ENCODE results near the gene IDH1. TPM values are rescaled to one million over a fixed set of nuclear protein-coding genes. Genes with fewer than 3 reads are reported as not detected.

IDH1 gene
- total and polyA plus RNA-seq, 9 donors, result 39.9 to 236 (median 73.8) TPM

- WGBS, 3 donors, result 85 to 92% (median 87%) methylated on average over 4 of the region's 4 CpGs
- H3K27ac ChIP-seq, result peak overlapping the region in 1 of 2 donors; percentile 49
- H3K9me3 ChIP-seq, result no peaks in the 10 kb centered on the region
- H3K4me1 ChIP-seq (ENCODE audit: insufficient read depth), result peaks cover 7% of the 10 kb centered on the region
- no peak overlapping the region for H3K4me3 ChIP-seq
- intact Hi-C loops (cut with DNase I), result loop anchor here in 2 of 4 donors (5.0 to 10.0 kb wide), 2 partner anchors 74 to 146 kb away; no protein-coding TSS in a partner anchor
- H3K36me3 ChIP-seq, result no peaks in the 10 kb centered on the region
- no peak for DNase-seq
- TF ChIP-seq, protein P1, sequence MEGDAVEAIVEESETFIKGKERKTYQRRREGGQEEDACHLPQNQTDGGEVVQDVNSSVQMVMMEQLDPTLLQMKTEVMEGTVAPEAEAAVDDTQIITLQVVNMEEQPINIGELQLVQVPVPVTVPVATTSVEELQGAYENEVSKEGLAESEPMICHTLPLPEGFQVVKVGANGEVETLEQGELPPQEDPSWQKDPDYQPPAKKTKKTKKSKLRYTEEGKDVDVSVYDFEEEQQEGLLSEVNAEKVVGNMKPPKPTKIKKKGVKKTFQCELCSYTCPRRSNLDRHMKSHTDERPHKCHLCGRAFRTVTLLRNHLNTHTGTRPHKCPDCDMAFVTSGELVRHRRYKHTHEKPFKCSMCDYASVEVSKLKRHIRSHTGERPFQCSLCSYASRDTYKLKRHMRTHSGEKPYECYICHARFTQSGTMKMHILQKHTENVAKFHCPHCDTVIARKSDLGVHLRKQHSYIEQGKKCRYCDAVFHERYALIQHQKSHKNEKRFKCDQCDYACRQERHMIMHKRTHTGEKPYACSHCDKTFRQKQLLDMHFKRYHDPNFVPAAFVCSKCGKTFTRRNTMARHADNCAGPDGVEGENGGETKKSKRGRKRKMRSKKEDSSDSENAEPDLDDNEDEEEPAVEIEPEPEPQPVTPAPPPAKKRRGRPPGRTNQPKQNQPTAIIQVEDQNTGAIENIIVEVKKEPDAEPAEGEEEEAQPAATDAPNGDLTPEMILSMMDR (IDR thresholded peaks at IDR 0.05), result no peak
- TF ChIP-seq POLR2A (IDR thresholded peaks at IDR 0.05) (no peak), EP300 (IDR thresholded peaks at IDR 0.05) (no peak)
- no peaks in the 10 kb centered on the region for H3K27me3 ChIP-seq
Measured at GRCh38 chr2:208251098-208251497, 3.8 kb downstream of the IDH1 start.

DNA sequence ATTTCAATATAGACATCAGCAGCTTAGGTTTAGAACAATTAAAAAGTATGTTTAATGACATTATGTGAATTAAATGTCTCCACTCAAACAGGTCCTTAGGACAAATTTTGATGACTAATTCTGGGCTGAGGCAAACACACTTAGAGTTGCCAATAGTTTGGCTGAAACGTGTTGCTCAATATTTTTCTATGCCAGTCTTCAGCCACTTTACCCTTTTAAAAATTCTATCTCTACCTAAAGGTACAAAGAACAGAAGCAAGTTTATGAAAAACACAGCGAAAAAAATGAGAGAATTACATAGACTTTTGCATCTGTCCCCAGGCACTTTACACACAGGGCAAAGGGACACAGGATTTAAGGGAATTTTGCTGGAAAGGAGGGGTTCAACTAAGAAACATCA is 4.5 kb downstream of the IDH1 start:
- peaks cover 7% of the 10 kb centered on the region for H3K4me1 ChIP-seq (ENCODE audit: insufficient read depth)
- H3K27ac ChIP-seq, result no peak overlapping the region
- WGBS, 3 donors, result 71 to 74% (median 71%) methylated on average over 2 of the region's 2 CpGs
- intact Hi-C loops (cut with DNase I), result loop anchor here in 2 of 4 donors (5.0 to 10.0 kb wide), 2 partner anchors 73 to 146 kb away; no protein-coding TSS in a partner anchor
- TF ChIP-seq EP300 (IDR thresholded peaks at IDR 0.05) (no peak), POLR2A (IDR thresholded peaks at IDR 0.05) (no peak)
- TF ChIP-seq, protein P1 (IDR thresholded peaks at IDR 0.05), result no peak
- H3K4me3 ChIP-seq, result no peak overlapping the region
- H3K9me3 ChIP-seq, result no peaks in the 10 kb centered on the region
- H3K27me3 ChIP-seq, result no peaks in the 10 kb centered on the region
- no peak for DNase-seq
- H3K36me3 ChIP-seq, result no peaks in the 10 kb centered on the region

GRCh38 chr2:208249296-208249695 is 5.6 kb downstream of the IDH1 start:
- Histone ChIP-seq H3K36me3 (no peaks in the 10 kb centered on the region), H3K27ac (no peak overlapping the region), H3K27me3 (no peaks in the 10 kb centered on the region), H3K4me3 (no peak overlapping the region), H3K9me3 (no peaks in the 10 kb centered on the region), H3K4me1 (ENCODE audit: insufficient read depth) (peaks cover 7% of the 10 kb centered on the region)
- no peak for TF ChIP-seq POLR2A (IDR thresholded peaks at IDR 0.05)
- TF ChIP-seq, protein P1 (IDR thresholded peaks at IDR 0.05), result no peak
- TF ChIP-seq EP300 (IDR thresholded peaks at IDR 0.05), result no peak
- no peak for DNase-seq
- 97 to 100% (median 98%) methylated on average over 2 of the region's 2 CpGs for WGBS, 3 donors
- intact Hi-C loops (cut with DNase I), result no loop called here

- H3K27ac ChIP-seq, result no peak overlapping the region
- DNase-seq, result no peak
- 90 to 94% (median 93%) methylated on average over 3 of the region's 3 CpGs for WGBS, 3 donors
- H3K27me3 ChIP-seq, result no peaks in the 10 kb centered on the region
- intact Hi-C loops (cut with DNase I), result no loop called here
- no peaks in the 10 kb centered on the region for H3K36me3 ChIP-seq
- TF ChIP-seq, protein P1 (IDR thresholded peaks at IDR 0.05), result no peak
- TF ChIP-seq POLR2A (IDR thresholded peaks at IDR 0.05), result no peak
- no peak for TF ChIP-seq EP300 (IDR thresholded peaks at IDR 0.05)
- no peak overlapping the region for H3K4me3 ChIP-seq
- H3K4me1 ChIP-seq (ENCODE audit: insufficient read depth), result peaks cover 7% of the 10 kb centered on the region
- no peaks in the 10 kb centered on the region for H3K9me3 ChIP-seq
Measured at GRCh38 chr2:208248601-208249000, 6.3 kb downstream of the IDH1 start.

Measured in ovary (tissue), 9 donors.